H1 (cell line): ENCODE results near the gene FAM174A. TPM values are rescaled to one million over a fixed set of nuclear protein-coding genes. Genes with fewer than 3 reads are reported as not detected.

ENCODE experiments used
- CTCF ChIA-PET: fragments of 300-600 bp; sonication (Branson Sonifier 250); formaldehyde crosslinking; loops from one replicate; lab custom pipeline; 2021; ENCODE audit not compliant: partially characterized antibody; lab: Charles Lee
- POLR2A ChIA-PET: fragments of 300-600 bp; sonication (Branson Sonifier 250); formaldehyde crosslinking; loops from one replicate; lab custom pipeline; 2021; ENCODE audit warnings: inconsistent platforms; ENCODE audit not compliant: partially characterized antibody; lab: Charles Lee
- DNase-seq, 2 experiments: peaks; one replicate each; pipeline versions ENCODE4 v3.0.0 to v3.0.0-alpha.2; 2010 to 2022; ENCODE audit warnings: low spot score in 2 of 2, low read depth in 1 of 2, mixed read lengths in 1 of 2
- FAIRE-seq: peaks from 2 replicates; lab custom pipeline; 2011; peaks lifted over from hg19 to GRCh38; lab: Jason Lieb, UNC
- H2AFZ ChIP-seq: 2 replicates; pipeline ENCODE4 v1.8.1; 2012; ENCODE audit warnings: low read length, inconsistent platforms
- H2AK5ac ChIP-seq: 2 replicates; pipeline ENCODE4 v1.6.1; 2013; ENCODE audit warnings: low read depth, low read length
- H2BK120ac ChIP-seq: replicated peaks from 2 replicates; pipeline ENCODE3; 2013; ENCODE audit warnings: low read depth, low read length, inconsistent platforms
- H2BK12ac ChIP-seq: 2 replicates; pipeline ENCODE4 v1.6.1; 2013; ENCODE audit warnings: low read depth, low read length
- H2BK15ac ChIP-seq: 2 replicates; pipeline ENCODE4 v1.6.1; 2013; ENCODE audit warnings: low read length
- H2BK20ac ChIP-seq: 2 replicates; pipeline ENCODE4 v1.6.1; 2013; ENCODE audit warnings: low read length
- H2BK5ac ChIP-seq: 2 replicates; pipeline ENCODE4 v1.6.1; 2013; ENCODE audit warnings: low read depth, low read length
- H3K14ac ChIP-seq: 2 replicates; pipeline ENCODE4 v1.6.1; 2013; ENCODE audit warnings: inconsistent platforms; ENCODE audit not compliant: insufficient read length
- H3K18ac ChIP-seq: 2 replicates; pipeline ENCODE4 v1.6.1; 2013; ENCODE audit warnings: low read length; ENCODE audit errors: extremely low read depth
- H3K23ac ChIP-seq: 2 replicates; pipeline ENCODE4 v1.6.1; 2013; ENCODE audit warnings: inconsistent platforms; ENCODE audit not compliant: insufficient read length
- H3K23me2 ChIP-seq: 2 replicates; pipeline ENCODE4 v1.6.1; 2013; ENCODE audit warnings: low read depth, low read length
- H3K27ac ChIP-seq: 2 replicates; pipeline ENCODE4 v1.6.1; 2011; ENCODE audit warnings: low read depth, low read length, inconsistent platforms
- H3K27me3 ChIP-seq, 4 experiments: replicated peaks in 1 of 4; 1 replicate in 1 of 4; 2 replicates in 3 of 4; pipeline versions ENCODE4 v1.6.1 to v1.8.1; 2011 to 2013; ENCODE audit warnings: low read length in 3 of 4, mild to moderate bottlenecking in 3 of 4, inconsistent platforms in 2 of 4, mixed read lengths in 2 of 4, moderate library complexity in 1 of 4; ENCODE audit not compliant: control insufficient read depth in 3 of 4, insufficient read depth in 3 of 4; ENCODE audit errors: extremely low read depth in 1 of 4
- H3K36me3 ChIP-seq, 4 experiments: 2 replicates each; pipeline versions ENCODE4 v1.6.1 to v1.8.1; 2011 to 2013; ENCODE audit warnings: mild to moderate bottlenecking in 4 of 4, low read length in 3 of 4, moderate library complexity in 2 of 4, control low read depth in 1 of 4, inconsistent platforms in 1 of 4; ENCODE audit not compliant: insufficient read depth in 4 of 4, control insufficient read depth in 2 of 4
- H3K4ac ChIP-seq: replicated peaks from 2 replicates; pipeline ENCODE3; 2013; ENCODE audit warnings: low read length, low read depth, mixed read lengths, inconsistent platforms; ENCODE audit not compliant: insufficient read length
- H3K4me1 ChIP-seq, 4 experiments: replicated peaks in 1 of 4; 1 replicate in 1 of 4; 2 replicates in 3 of 4; pipeline versions ENCODE4 v1.6.1 to v1.8.1; 2011 to 2013; ENCODE audit warnings: low read length in 3 of 4, inconsistent platforms in 2 of 4, mixed read lengths in 1 of 4; ENCODE audit not compliant: insufficient read depth in 4 of 4, control insufficient read depth in 3 of 4
- H3K4me2 ChIP-seq, 2 experiments: 2 replicates each; pipeline versions ENCODE4 v1.6.1 to v1.8.1; 2011 to 2013; ENCODE audit warnings: low read depth in 2 of 2, low read length in 2 of 2, control low read depth in 1 of 2, inconsistent platforms in 1 of 2, mild to moderate bottlenecking in 1 of 2; ENCODE audit not compliant: insufficient read depth in 1 of 2
- H3K4me3 ChIP-seq, 4 experiments: fragments of 200-600, 300-600 bp in 1 of 4; sonication (generic), shearing (Covaris generic), sonication (Bioruptor Twin) in 1 of 4; 2 replicates each; pipeline versions ENCODE4 v1.5.1 to v1.8.1; 2011 to 2016; ENCODE audit warnings: low read length in 4 of 4, low read depth in 3 of 4, control low read depth in 2 of 4, inconsistent platforms in 2 of 4, mild to moderate bottlenecking in 2 of 4, mixed read lengths in 1 of 4, moderate library complexity in 1 of 4; ENCODE audit not compliant: insufficient read depth in 2 of 4; ENCODE audit errors: extremely low read depth in 1 of 4
- H3K56ac ChIP-seq: replicated peaks from 2 replicates; pipeline ENCODE3; 2013; ENCODE audit warnings: low read depth, mild to moderate bottlenecking, mixed read lengths, low read length, inconsistent platforms; ENCODE audit not compliant: insufficient read length
- H3K79me1 ChIP-seq: 2 replicates; pipeline ENCODE4 v1.6.1; 2013; ENCODE audit warnings: low read depth, low read length, control low read depth
- H3K79me2 ChIP-seq, 2 experiments: 2 replicates each; pipeline versions ENCODE4 v1.6.1 to v1.8.1; 2012 to 2013; ENCODE audit warnings: low read length in 2 of 2, mild to moderate bottlenecking in 2 of 2, inconsistent platforms in 1 of 2; ENCODE audit not compliant: insufficient read depth in 2 of 2, control insufficient read depth in 1 of 2
- H3K9ac ChIP-seq, 4 experiments: replicated peaks in 1 of 4; 1 replicate in 1 of 4; 2 replicates in 3 of 4; pipeline versions ENCODE4 v1.6.1 to v1.8.1; 2011 to 2013; ENCODE audit warnings: low read depth in 3 of 4, low read length in 3 of 4, control low read depth in 2 of 4, mild to moderate bottlenecking in 2 of 4, moderate library complexity in 2 of 4, inconsistent platforms in 1 of 4; ENCODE audit errors: extremely low read depth in 1 of 4
- H3K9me3 ChIP-seq, 2 experiments: 2 replicates each; pipeline versions ENCODE4 v1.6.1 to v1.8.1; 2012 to 2013; ENCODE audit warnings: mild to moderate bottlenecking in 2 of 2, moderate library complexity in 2 of 2, control low read depth in 1 of 2, inconsistent platforms in 1 of 2, low read depth in 1 of 2, low read length in 1 of 2, mixed read lengths in 1 of 2; ENCODE audit not compliant: insufficient read depth in 2 of 2
- H4K20me1 ChIP-seq, 2 experiments: replicated peaks in 1 of 2; 2 replicates each; pipeline versions ENCODE3 to v1.8.1; 2011 to 2013; ENCODE audit warnings: inconsistent platforms in 2 of 2, low read length in 2 of 2, mild to moderate bottlenecking in 1 of 2; ENCODE audit not compliant: insufficient read depth in 2 of 2, control insufficient read depth in 1 of 2
- H4K5ac ChIP-seq: 2 replicates; pipeline ENCODE4 v1.6.1; 2013; ENCODE audit warnings: low read length, low read depth, mixed read lengths, inconsistent platforms; ENCODE audit not compliant: insufficient read length
- H4K8ac ChIP-seq: 2 replicates; pipeline ENCODE4 v1.8.0; 2013; ENCODE audit warnings: mild to moderate bottlenecking, moderate library complexity, low read length, inconsistent platforms; ENCODE audit not compliant: insufficient read depth; ENCODE audit errors: extremely low read depth
- H4K91ac ChIP-seq: replicated peaks from 2 replicates; pipeline ENCODE3; 2013; ENCODE audit warnings: low read length, mixed read lengths, inconsistent platforms; ENCODE audit not compliant: insufficient read length
- KDM5A ChIP-seq: fragments of 200-600 bp; IDR thresholded peaks from 2 replicates; pipeline ENCODE4 v1.7.1; 2012; ENCODE audit warnings: mild to moderate bottlenecking, low read length, inconsistent platforms, mixed read lengths
- RAD21 ChIP-seq, 2 experiments: IDR thresholded peaks in 1 of 2; conservative IDR thresholded peaks in 1 of 2; 2 replicates each; pipeline ENCODE4 v1.6.1; 2011; ENCODE audit warnings: low read depth in 2 of 2, low read length in 2 of 2, improper control_type of control experiment in 1 of 2, inconsistent platforms in 1 of 2, mild to moderate bottlenecking in 1 of 2, moderate library complexity in 1 of 2
- SP2 ChIP-seq: IDR thresholded peaks from 2 replicates; pipeline ENCODE4 v1.6.1; 2012; ENCODE audit warnings: mild to moderate bottlenecking, low read length, inconsistent platforms
- TAF7 ChIP-seq: optimal IDR thresholded peaks from 2 replicates; pipeline ENCODE3; 2011; ENCODE audit warnings: low read depth, mild to moderate bottlenecking, inconsistent platforms, low read length, moderate library complexity, borderline replicate concordance
- WGBS, 2 experiments: shearing (Covaris generic) in 1 of 2; methylation state at CpG; one replicate each; pipeline versions ENCODE4 v1.1.6 to v1.1.7; 2013 to 2015; ENCODE audit warnings: low lambda C conversion rate in 2 of 2, mixed read lengths in 2 of 2, inconsistent platforms in 1 of 2, low coverage in 1 of 2, missing lambda C conversion rate in 1 of 2; ENCODE audit not compliant: insufficient replicate concordance in 2 of 2, insufficient coverage in 1 of 2, insufficient read length in 1 of 2; ENCODE audit errors: extremely low coverage in 1 of 2, missing lambda C conversion rate in 1 of 2; 5-methylcytosine and 5-hydroxymethylcytosine counted together
- polyA plus RNA-seq, 7 experiments: library from polyadenylated mRNA; depleted of rRNA in 3 of 7; stranded (reverse) in 5 of 7; unstranded in 2 of 7; fragments of >200 nt in 5 of 7; fragments of 200-250 nt in 2 of 7; gene quantifications; 1 replicate in 5 of 7; 2 replicates in 1 of 7; 4 replicates in 1 of 7; pipeline versions ENCODE4 v1.2.1 to v1.2.3, GENCODE V29; 2011 to 2013; ENCODE audit warnings: missing spikeins in 2 of 7, mixed read lengths in 2 of 7
- total RNA-seq: library from RNA; stranded (reverse); fragmentation: NEBNext Ultra II Directional; extraction: Animal tissue kit (Norgen Biotek cat#: 25700); gene quantifications from 2 replicates; pipeline ENCODE4 v1.2.1, GENCODE V29; 2021

FAM174A gene
- total and polyA plus RNA-seq, 2 of the 8 experiments (the other 6 are each of a cell fraction or from before 2014, with no cell fraction given): 3.9 to 5.3 TPM

DNA sequence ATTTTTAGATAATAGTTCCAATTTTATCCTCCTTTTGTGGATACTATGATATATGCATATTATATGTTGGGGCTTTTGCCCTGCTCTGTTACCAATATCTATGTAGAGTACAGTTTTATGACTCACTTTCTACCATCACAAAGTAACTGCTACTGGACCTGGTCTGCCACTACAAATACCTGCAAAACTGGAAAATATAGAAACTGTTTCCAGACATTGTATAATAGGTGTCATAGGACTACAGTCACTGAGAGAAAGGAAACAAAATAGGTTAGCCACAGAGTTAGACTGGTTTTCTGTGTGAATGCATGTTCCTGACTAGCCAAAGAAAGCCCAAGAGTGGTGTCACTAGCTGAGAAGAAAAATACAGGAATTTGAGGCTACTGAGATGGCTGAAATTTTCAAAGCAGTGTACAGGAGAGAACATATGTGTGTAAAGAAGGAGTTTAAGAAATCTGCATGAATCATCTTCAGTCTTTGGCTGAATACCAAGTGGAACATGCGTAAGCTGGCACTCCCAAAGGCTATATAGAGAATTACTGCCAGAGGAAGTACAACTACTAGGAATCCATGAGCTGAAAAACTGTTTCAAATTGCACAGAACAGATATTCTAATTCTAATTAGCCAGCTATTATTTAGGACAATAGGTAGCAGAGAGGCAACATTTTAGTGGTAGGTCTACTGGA is 29.0 kb upstream of the FAM174A start:
- H3K4me3 ChIP-seq: no peak overlapping the region
- H3K23me2 ChIP-seq: no peaks in the 10 kb centered on the region
- H2BK5ac ChIP-seq: no peak overlapping the region
- H2BK120ac ChIP-seq: no peak overlapping the region
- H4K20me1 ChIP-seq: no peaks in the 10 kb centered on the region
- no peak overlapping the region for H3K27ac ChIP-seq
- no peak overlapping the region for H3K56ac ChIP-seq
- no peak overlapping the region for H3K4ac ChIP-seq
- no peaks in the 10 kb centered on the region for H3K4me1 ChIP-seq
- no peak overlapping the region for H4K91ac ChIP-seq
- H4K5ac ChIP-seq: no peak overlapping the region
- no peak overlapping the region for H2BK20ac ChIP-seq
- no peaks in the 10 kb centered on the region for H3K27me3 ChIP-seq
- no peak overlapping the region for H2AK5ac ChIP-seq
- FAIRE-seq (no peak), DNase-seq (no peak)
- no peak overlapping the region for H3K9ac ChIP-seq
- TF ChIP-seq RAD21 (IDR thresholded peaks at IDR 0.05 in 1 of 2, conservative IDR thresholded peaks at IDR 0.05 in 1 of 2; ENCODE audit: low read depth in 2 of 2, low read length in 2 of 2) (no peak), TAF7 (no peak), KDM5A (no peak), SP2 (no peak)
- ChIA-PET POLR2A (no interaction called here), CTCF (interaction anchor here (1.4 to 1.7 kb wide), 2 partner anchors 11 to 14 kb away, joined by 3 to 9 read pairs; no protein-coding TSS in a partner anchor)
- no peak overlapping the region for H3K14ac ChIP-seq
- H3K4me2 ChIP-seq: no peak overlapping the region
- no peaks in the 10 kb centered on the region for H3K36me3 ChIP-seq
- no peak overlapping the region for H3K23ac ChIP-seq
- no peak overlapping the region for H2AFZ ChIP-seq
- H3K18ac ChIP-seq: no peak overlapping the region
- H2BK15ac ChIP-seq: no peak overlapping the region
- H4K8ac ChIP-seq: no peak overlapping the region
- H3K79me1 ChIP-seq: no peaks in the 10 kb centered on the region
- H3K9me3 ChIP-seq: no peaks in the 10 kb centered on the region
- whole genome bisulfite sequencing, 2 experiments: 100% methylated on average over 1 of the region's 1 CpG; no CpG with 5 or more reads in 1 of the 2 experiments
- H3K79me2 ChIP-seq: no peaks in the 10 kb centered on the region
- no peak overlapping the region for H2BK12ac ChIP-seq
